Measurements from ENCODE around the gene MAST4. TPM values are rescaled to one million over a fixed set of nuclear protein-coding genes. Genes with fewer than 3 reads are reported as not detected.

MAST4 gene
- total RNA-seq, 2 donors from 2014 or later = 30.5 to 47.8 TPM

DNA sequence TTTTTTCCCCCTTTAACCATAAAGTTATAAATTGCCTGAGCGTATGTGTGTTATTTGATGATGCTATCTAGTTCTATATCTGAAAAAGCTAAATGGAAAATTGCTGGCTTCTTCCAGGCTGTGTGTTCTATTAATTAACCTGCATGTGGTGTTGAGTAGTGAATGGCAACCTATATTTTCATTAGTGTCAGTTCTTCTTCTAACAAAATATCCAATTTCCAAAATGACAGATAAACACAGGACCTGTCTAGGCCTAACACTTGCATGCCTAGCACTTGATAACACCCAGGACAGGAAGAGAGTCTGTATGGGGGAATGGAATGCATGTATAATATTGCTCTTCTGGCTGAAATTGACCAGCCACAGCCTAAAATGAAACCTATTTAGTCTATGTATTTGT is 508.7 kb downstream of the MAST4 start:
- no peak for DNase-seq (ENCODE audit: low spot score)
- Histone ChIP-seq H3K9me3 (no peaks in the 10 kb centered on the region), H3K4me1 (ENCODE audit: control insufficient read depth in 1 of 2, low read depth in 2 of 2) (peaks cover 4 to 14% of the 10 kb centered on the region in 2 donors), H3K4me3 (no peak overlapping the region), H3K27me3 (replicated peaks; ENCODE audit: insufficient read depth) (no peaks in the 10 kb centered on the region), H3K27ac (no peak overlapping the region), H3K36me3 (peaks cover 3% of the 10 kb centered on the region)
- ATAC-seq (ENCODE audit: insufficient number of reproducible peaks, low FRiP score, low read depth) = no peak
- no peak for TF ChIP-seq CTCF (IDR thresholded peaks at IDR 0.05)

DNA sequence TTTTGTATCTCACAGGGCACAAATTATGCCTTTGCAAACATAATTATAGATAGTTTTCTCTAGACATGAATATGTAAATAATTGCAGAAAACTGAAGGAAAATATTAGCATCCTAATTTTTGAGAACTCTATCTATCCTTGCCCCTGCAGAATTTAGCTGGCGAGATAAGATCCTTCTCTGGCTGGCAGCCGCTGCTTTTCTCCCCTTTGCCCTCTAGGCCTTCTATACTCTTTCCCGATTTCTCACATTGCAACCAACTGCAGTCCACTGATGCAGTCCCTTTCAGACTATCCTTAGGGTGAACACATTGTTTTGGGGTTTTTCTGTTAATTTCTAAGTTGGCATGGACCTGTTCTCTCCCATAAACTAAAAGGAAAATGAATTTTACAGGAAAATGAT is 509.1 kb downstream of the MAST4 start:
- Histone ChIP-seq H3K27ac (no peak overlapping the region), H3K9me3 (no peaks in the 10 kb centered on the region), H3K4me1 (ENCODE audit: control insufficient read depth in 1 of 2, low read depth in 2 of 2) (peaks cover 4 to 14% of the 10 kb centered on the region in 2 donors), H3K36me3 (peaks cover 3% of the 10 kb centered on the region), H3K4me3 (no peak overlapping the region), H3K27me3 (replicated peaks; ENCODE audit: insufficient read depth) (no peaks in the 10 kb centered on the region)
- ATAC-seq (ENCODE audit: insufficient number of reproducible peaks, low FRiP score, low read depth) = no peak
- DNase-seq (ENCODE audit: low spot score) = no peak
- no peak for TF ChIP-seq CTCF (IDR thresholded peaks at IDR 0.05)

DNA sequence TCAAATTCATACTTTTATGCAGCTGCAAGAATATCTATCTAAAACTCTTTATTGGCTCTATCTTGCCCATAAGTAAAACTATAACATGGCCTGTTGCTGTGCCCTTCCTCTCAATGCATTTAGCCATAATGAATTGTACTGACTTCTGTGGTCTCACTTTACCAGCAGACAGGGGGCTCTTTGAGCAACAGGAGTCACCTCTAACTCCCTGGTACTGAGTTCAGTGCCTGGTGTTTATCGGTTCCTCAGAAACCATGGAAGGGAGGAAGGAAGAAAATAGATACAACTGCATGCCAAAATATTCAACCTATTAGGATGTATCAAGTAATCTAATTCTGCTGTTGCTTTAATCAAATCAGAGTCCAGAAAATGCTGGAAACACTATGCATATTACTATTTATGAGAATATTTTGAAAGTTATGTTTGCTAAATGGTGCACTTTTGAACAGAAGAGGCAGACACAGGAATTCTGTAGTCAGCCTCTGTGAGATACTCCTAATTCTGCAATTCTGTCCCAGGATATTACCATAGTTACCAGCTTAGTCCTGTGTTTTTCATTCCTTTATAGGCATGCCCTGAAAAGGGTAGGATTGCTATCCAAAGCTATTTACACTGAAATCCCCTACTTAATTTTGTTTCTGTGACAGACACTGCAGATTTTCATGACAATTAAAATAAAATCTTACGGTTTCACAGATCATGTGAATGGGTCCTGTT is 510.6 kb downstream of the MAST4 start:
- Histone ChIP-seq H3K27me3 (replicated peaks; ENCODE audit: insufficient read depth) (no peaks in the 10 kb centered on the region), H3K4me1 (ENCODE audit: control insufficient read depth in 1 of 2, low read depth in 2 of 2) (peaks cover 4 to 14% of the 10 kb centered on the region in 2 donors), H3K4me3 (no peak overlapping the region), H3K36me3 (peaks cover 3% of the 10 kb centered on the region), H3K9me3 (no peaks in the 10 kb centered on the region), H3K27ac (no peak overlapping the region)
- no peak for TF ChIP-seq CTCF (IDR thresholded peaks at IDR 0.05)
- ATAC-seq (ENCODE audit: insufficient number of reproducible peaks, low FRiP score, low read depth) (no peak), DNase-seq (ENCODE audit: low spot score) (no peak)

DNA sequence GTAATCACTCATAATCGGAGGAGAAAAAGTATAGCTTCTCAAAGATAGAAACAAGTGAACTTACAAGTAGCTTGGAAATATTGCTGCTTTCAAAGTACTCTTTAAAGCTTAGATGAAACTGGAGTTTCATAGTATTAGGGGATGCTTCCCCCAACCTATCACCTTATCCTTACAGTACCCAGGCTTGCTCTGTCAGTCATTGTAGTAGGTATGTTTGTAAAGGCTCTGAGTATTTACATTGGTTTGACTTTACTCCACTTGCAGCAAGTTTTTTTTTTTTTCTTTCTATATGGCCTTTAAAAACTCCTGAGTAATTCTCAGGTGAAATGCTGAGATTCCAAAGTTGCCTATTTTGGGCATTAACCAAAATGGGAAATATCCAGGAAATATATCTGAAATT is 515.6 kb downstream of the MAST4 start:
- no peaks in the 10 kb centered on the region for H3K9me3 ChIP-seq
- H3K4me1 ChIP-seq (ENCODE audit: control insufficient read depth in 1 of 2, low read depth in 2 of 2) = peaks cover under 1 to 10% of the 10 kb centered on the region in 2 donors
- H3K36me3 ChIP-seq = peaks cover 10% of the 10 kb centered on the region
- no peak overlapping the region for H3K4me3 ChIP-seq
- H3K27me3 ChIP-seq (replicated peaks; ENCODE audit: insufficient read depth) = no peaks in the 10 kb centered on the region
- H3K27ac ChIP-seq = no peak overlapping the region
- DNase-seq (ENCODE audit: low spot score) (no peak), ATAC-seq (ENCODE audit: insufficient number of reproducible peaks, low FRiP score, low read depth) (no peak)
- TF ChIP-seq CTCF (IDR thresholded peaks at IDR 0.05) = no peak

DNA sequence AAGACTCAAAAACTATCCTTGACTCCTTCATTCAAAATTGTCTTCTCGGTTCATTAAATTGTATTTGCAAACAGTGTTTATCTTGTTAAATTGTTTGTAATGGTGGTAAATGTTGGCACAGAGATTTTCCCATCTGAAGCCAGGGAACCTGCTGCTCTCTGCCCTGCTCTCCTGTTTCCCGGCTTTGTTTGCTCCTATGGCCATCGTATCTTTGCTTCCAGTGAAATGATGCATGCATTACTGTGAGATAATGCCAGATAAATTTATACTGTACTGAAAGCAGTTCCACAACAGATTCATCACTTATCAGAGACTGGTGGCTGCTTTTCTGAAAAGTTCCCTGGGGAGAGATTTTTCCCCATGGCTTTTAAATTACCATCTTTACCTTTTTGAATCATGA is 519.1 kb downstream of the MAST4 start:
- no peak for TF ChIP-seq CTCF (IDR thresholded peaks at IDR 0.05)
- peaks cover 5% of the 10 kb centered on the region in 2 donors for H3K4me1 ChIP-seq (ENCODE audit: control insufficient read depth in 1 of 2, low read depth in 2 of 2)
- DNase-seq (ENCODE audit: low spot score) = no peak
- H3K4me3 ChIP-seq = no peak overlapping the region
- ATAC-seq (ENCODE audit: insufficient number of reproducible peaks, low FRiP score, low read depth) = no peak
- no peak overlapping the region for H3K27ac ChIP-seq
- no peaks in the 10 kb centered on the region for H3K9me3 ChIP-seq
- H3K27me3 ChIP-seq (replicated peaks; ENCODE audit: insufficient read depth) = no peaks in the 10 kb centered on the region
- H3K36me3 ChIP-seq = peaks cover 10% of the 10 kb centered on the region

Measured in thoracic aorta (tissue), 2 donors.